ENCODE results near the gene GPATCH2. TPM values are rescaled to one million over a fixed set of nuclear protein-coding genes. Genes with fewer than 3 reads are reported as not detected.
A peak's percentile ranks its signal among the peaks of the same experiment; 100 is the strongest.

Gene GPATCH2
- total and polyA plus RNA-seq, 3 experiments from 2014 or later = 3.7 to 9.9 (median 9.5) TPM

GRCh38 chr1:217647791-217648190 is 16.9 kb upstream of the GPATCH2 start:
- Mint-ChIP-seq H3K4me3 (no peak overlapping the region), H3K9me3 (no peaks in the 10 kb centered on the region), H3K27ac (peak overlapping the region in 1 of 8 donors; percentile 27), H3K27me3 (peaks cover 6% of the 10 kb centered on the region in 2 donors), H3K4me1 (no peaks in the 10 kb centered on the region), H3K36me3 (no peaks in the 10 kb centered on the region)
- H3K36me3 ChIP-seq (ENCODE audit: insufficient read depth, low read length) = no peaks in the 10 kb centered on the region
- ChIA-PET CTCF (no interaction called here), POLR2A (no interaction called here)
- DNase-seq = no peak
- H3K27me3 ChIP-seq (ENCODE audit: insufficient read depth, low read length, poor library complexity, severe bottlenecking) = no peaks in the 10 kb centered on the region
- no peaks in the 10 kb centered on the region for H3K4me1 ChIP-seq (ENCODE audit: insufficient read depth, low read length)
- H3K9me3 ChIP-seq (ENCODE audit: low read length) = no peaks in the 10 kb centered on the region
- H3K27ac ChIP-seq (ENCODE audit: low read depth, low read length) = no peak overlapping the region
- no peak overlapping the region for H3K4me3 ChIP-seq (ENCODE audit: low read length)

GRCh38 chr1:217642455-217642854 is 11.6 kb upstream of the GPATCH2 start:
- no peaks in the 10 kb centered on the region for H3K9me3 ChIP-seq (ENCODE audit: low read length)
- ChIA-PET POLR2A (no interaction called here), CTCF (no interaction called here)
- Mint-ChIP-seq H3K36me3 (peaks cover 0 to 4% (median 0%) of the 10 kb centered on the region in 3 donors), H3K4me1 (no peaks in the 10 kb centered on the region), H3K4me3 (no peak overlapping the region), H3K9me3 (peaks cover 0 to 5% (median 0%) of the 10 kb centered on the region in 5 donors), H3K27me3 (peaks cover 6 to 21% of the 10 kb centered on the region in 2 donors), H3K27ac (no peak overlapping the region)
- DNase-seq = no peak
- H3K4me3 ChIP-seq (ENCODE audit: low read length) = no peak overlapping the region
- no peaks in the 10 kb centered on the region for H3K27me3 ChIP-seq (ENCODE audit: insufficient read depth, low read length, poor library complexity, severe bottlenecking)
- no peak overlapping the region for H3K27ac ChIP-seq (ENCODE audit: low read depth, low read length)
- H3K36me3 ChIP-seq (ENCODE audit: insufficient read depth, low read length) = no peaks in the 10 kb centered on the region
- H3K4me1 ChIP-seq (ENCODE audit: insufficient read depth, low read length) = no peaks in the 10 kb centered on the region

GRCh38 chr1:217627431-217627830 is 3.5 kb downstream of the GPATCH2 start:
- POLR2A ChIA-PET = no interaction called here
- no peak for DNase-seq
- Histone ChIP-seq H3K4me3 (ENCODE audit: low read length) (no peak overlapping the region), H3K4me1 (ENCODE audit: insufficient read depth, low read length) (peaks cover 17% of the 10 kb centered on the region), H3K36me3 (ENCODE audit: insufficient read depth, low read length) (no peaks in the 10 kb centered on the region), H3K9me3 (ENCODE audit: low read length) (no peaks in the 10 kb centered on the region), H3K27ac (ENCODE audit: low read depth, low read length) (no peak overlapping the region), H3K27me3 (ENCODE audit: insufficient read depth, low read length, poor library complexity, severe bottlenecking) (no peaks in the 10 kb centered on the region)
- Mint-ChIP-seq H3K4me1 (peaks cover 60 to 88% (median 84%) of the 10 kb centered on the region in 3 donors), H3K36me3 (peaks cover 0 to 10% (median 0%) of the 10 kb centered on the region in 3 donors), H3K4me3 (peak overlapping the region in 1 of 7 donors; percentile 5), H3K27me3 (no peaks in the 10 kb centered on the region), H3K9me3 (no peaks in the 10 kb centered on the region), H3K27ac (no peak overlapping the region)
- CTCF ChIA-PET = no interaction called here

DNA sequence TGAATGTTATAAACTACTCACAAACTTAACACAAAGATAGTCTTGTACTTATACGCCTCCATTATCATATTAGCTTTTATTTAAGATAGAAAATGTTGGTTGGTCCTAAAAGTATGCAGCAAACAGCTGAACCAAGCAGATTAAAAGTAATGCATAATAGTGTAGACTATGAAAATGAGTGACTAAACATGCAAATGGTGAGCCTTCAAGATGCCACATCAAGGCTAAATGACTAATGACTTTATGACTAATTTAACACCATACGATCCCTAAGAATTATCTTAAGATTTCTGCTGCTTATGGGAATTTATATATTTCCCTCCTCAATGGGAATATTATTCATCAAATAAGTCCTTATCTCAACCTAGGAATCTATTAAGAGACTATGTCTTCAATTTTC is 4.6 kb downstream of the GPATCH2 start:
- H3K4me1 ChIP-seq (ENCODE audit: insufficient read depth, low read length) = peaks cover 13% of the 10 kb centered on the region
- Mint-ChIP-seq H3K27me3 (no peaks in the 10 kb centered on the region), H3K4me3 (no peak overlapping the region), H3K27ac (no peak overlapping the region), H3K9me3 (no peaks in the 10 kb centered on the region), H3K4me1 (peaks cover 62 to 90% (median 89%) of the 10 kb centered on the region in 3 donors), H3K36me3 (peaks cover 0 to 11% (median 0%) of the 10 kb centered on the region in 3 donors)
- H3K27me3 ChIP-seq (ENCODE audit: insufficient read depth, low read length, poor library complexity, severe bottlenecking) = no peaks in the 10 kb centered on the region
- ChIA-PET POLR2A (no interaction called here), CTCF (no interaction called here)
- no peak overlapping the region for H3K4me3 ChIP-seq (ENCODE audit: low read length)
- no peaks in the 10 kb centered on the region for H3K36me3 ChIP-seq (ENCODE audit: insufficient read depth, low read length)
- DNase-seq = no peak
- H3K9me3 ChIP-seq (ENCODE audit: low read length) = no peaks in the 10 kb centered on the region
- H3K27ac ChIP-seq (ENCODE audit: low read depth, low read length) = no peak overlapping the region

- ChIA-PET CTCF (interaction anchor here (1.1 kb wide), 1 partner anchor 9 kb away, joined by 3 read pairs; the partner anchor contains the start of genes GPATCH2 and SPATA17), POLR2A (interaction anchor here (1.0 kb wide), 1 partner anchor 9 kb away, joined by 3 read pairs; the partner anchor contains the start of genes GPATCH2 and SPATA17)
- H3K27ac ChIP-seq (ENCODE audit: low read depth, low read length) = no peak overlapping the region
- no peaks in the 10 kb centered on the region for H3K4me1 ChIP-seq (ENCODE audit: insufficient read depth, low read length)
- no peak overlapping the region for H3K4me3 ChIP-seq (ENCODE audit: low read length)
- H3K36me3 ChIP-seq (ENCODE audit: insufficient read depth, low read length) = peaks cover 3% of the 10 kb centered on the region
- Mint-ChIP-seq H3K27me3 (no peaks in the 10 kb centered on the region), H3K27ac (peak overlapping the region in 1 of 8 donors; percentile 68), H3K4me1 (peaks cover 42 to 61% (median 58%) of the 10 kb centered on the region in 3 donors), H3K36me3 (peaks cover 12 to 29% (median 15%) of the 10 kb centered on the region in 3 donors), H3K9me3 (no peaks in the 10 kb centered on the region), H3K4me3 (no peak overlapping the region)
- DNase-seq = no peak
- H3K9me3 ChIP-seq (ENCODE audit: low read length) = no peaks in the 10 kb centered on the region
- no peaks in the 10 kb centered on the region for H3K27me3 ChIP-seq (ENCODE audit: insufficient read depth, low read length, poor library complexity, severe bottlenecking)
Observed at GRCh38 chr1:217622042-217622441, 8.8 kb downstream of the GPATCH2 start.

DNA sequence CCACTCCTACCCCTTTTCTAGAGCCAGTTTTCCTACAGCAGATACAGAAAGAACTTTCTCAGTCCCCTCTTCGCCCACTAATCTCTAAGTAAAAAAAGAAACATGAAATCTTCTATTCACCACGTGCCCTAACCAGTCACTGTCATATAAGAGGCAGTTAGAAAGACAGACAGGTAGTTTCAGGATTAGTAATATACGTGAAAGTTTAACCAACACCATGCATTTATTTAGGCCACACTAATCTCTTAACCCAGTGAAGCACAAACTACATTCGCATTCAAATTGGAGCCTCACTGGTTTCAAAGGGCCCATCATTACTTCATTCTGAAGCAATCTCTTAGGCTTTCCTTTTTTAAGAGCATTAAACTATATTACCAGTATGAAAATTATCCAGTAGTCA is 10.1 kb downstream of the GPATCH2 start:
- peaks cover 41 to 56% (median 54%) of the 10 kb centered on the region in 3 donors for H3K4me1 Mint-ChIP-seq
- Histone ChIP-seq H3K27ac (ENCODE audit: low read depth, low read length) (no peak overlapping the region), H3K27me3 (ENCODE audit: insufficient read depth, low read length, poor library complexity, severe bottlenecking) (no peaks in the 10 kb centered on the region), H3K4me1 (ENCODE audit: insufficient read depth, low read length) (no peaks in the 10 kb centered on the region), H3K4me3 (ENCODE audit: low read length) (no peak overlapping the region), H3K36me3 (ENCODE audit: insufficient read depth, low read length) (peaks cover 3% of the 10 kb centered on the region), H3K9me3 (ENCODE audit: low read length) (no peaks in the 10 kb centered on the region)
- H3K36me3 Mint-ChIP-seq = peaks cover 12 to 32% (median 22%) of the 10 kb centered on the region in 3 donors
- no peaks in the 10 kb centered on the region for H3K27me3 Mint-ChIP-seq
- no peak for DNase-seq
- H3K27ac Mint-ChIP-seq = peak overlapping the region in 3 of 8 donors; percentile 12 to 66 (median 40)
- ChIA-PET POLR2A (no interaction called here), CTCF (interaction anchor here (0.9 kb wide), 1 partner anchor 10 kb away, joined by 3 read pairs; the partner anchor contains the start of genes GPATCH2 and SPATA17)
- H3K9me3 Mint-ChIP-seq = no peaks in the 10 kb centered on the region
- no peak overlapping the region for H3K4me3 Mint-ChIP-seq

- H3K4me3 ChIP-seq (ENCODE audit: low read length) = no peak overlapping the region
- Mint-ChIP-seq H3K9me3 (no peaks in the 10 kb centered on the region), H3K27ac (peak overlapping the region in 1 of 8 donors; percentile 4), H3K27me3 (no peaks in the 10 kb centered on the region), H3K4me3 (no peak overlapping the region), H3K36me3 (peaks cover 12 to 38% (median 24%) of the 10 kb centered on the region in 3 donors), H3K4me1 (peaks cover 33 to 38% (median 38%) of the 10 kb centered on the region in 3 donors)
- peaks cover 3% of the 10 kb centered on the region for H3K36me3 ChIP-seq (ENCODE audit: insufficient read depth, low read length)
- H3K27ac ChIP-seq (ENCODE audit: low read depth, low read length) = no peak overlapping the region
- H3K27me3 ChIP-seq (ENCODE audit: insufficient read depth, low read length, poor library complexity, severe bottlenecking) = no peaks in the 10 kb centered on the region
- ChIA-PET POLR2A (no interaction called here), CTCF (no interaction called here)
- H3K4me1 ChIP-seq (ENCODE audit: insufficient read depth, low read length) = no peaks in the 10 kb centered on the region
- H3K9me3 ChIP-seq (ENCODE audit: low read length) = no peaks in the 10 kb centered on the region
- DNase-seq = no peak
Observed at GRCh38 chr1:217617126-217617525, 13.8 kb downstream of the GPATCH2 start.

GRCh38 chr1:217614200-217614712 is 16.6 kb downstream of the GPATCH2 start:
- H3K4me3 Mint-ChIP-seq = no peak overlapping the region
- no peaks in the 10 kb centered on the region for H3K27me3 Mint-ChIP-seq
- CTCF ChIA-PET = no interaction called here

More at GRCh38 chr1:217614200-217614712, 16.6 kb downstream of the GPATCH2 start:
- no peak for DNase-seq
- Mint-ChIP-seq H3K9me3 (no peaks in the 10 kb centered on the region), H3K27ac (peak overlapping the region in 2 of 8 donors; percentile 43 to 59), H3K4me1 (peaks cover 21 to 27% (median 26%) of the 10 kb centered on the region in 3 donors), H3K36me3 (peaks cover 7 to 50% (median 25%) of the 10 kb centered on the region in 3 donors)
- no peaks in the 10 kb centered on the region for H3K4me1 ChIP-seq (ENCODE audit: insufficient read depth, low read length)
- H3K27me3 ChIP-seq (ENCODE audit: insufficient read depth, low read length, poor library complexity, severe bottlenecking) = no peaks in the 10 kb centered on the region
- POLR2A ChIA-PET = no interaction called here
- H3K36me3 ChIP-seq (ENCODE audit: insufficient read depth, low read length) = no peaks in the 10 kb centered on the region
- no peaks in the 10 kb centered on the region for H3K9me3 ChIP-seq (ENCODE audit: low read length)
- H3K4me3 ChIP-seq (ENCODE audit: low read length) = no peak overlapping the region
- H3K27ac ChIP-seq (ENCODE audit: low read depth, low read length) = no peak overlapping the region

All from CD8-positive, alpha-beta memory T cell (primary cell).